Hematopoietic multipotent progenitor cell (in vitro differentiated cells): ENCODE measurements around the gene POPDC2. TPM values are rescaled to one million over a fixed set of nuclear protein-coding genes. Genes with fewer than 3 reads are reported as not detected.

ENCODE experiments used
- DNase-seq, 3 donors: peaks; one replicate each; pipeline ENCODE4 v3.0.0-alpha.2; 2011 to 2015; ENCODE audit warnings: low read depth in 2 of 3, low spot score in 2 of 3
- total RNA-seq: library from RNA; depleted of rRNA; stranded (reverse); fragments of >200 nt; gene quantifications from one replicate; pipeline ENCODE4 v1.2.3, GENCODE V29; 2012

The POPDC2 gene
- total RNA-seq, 1 donor = 0.54 TPM

DNA sequence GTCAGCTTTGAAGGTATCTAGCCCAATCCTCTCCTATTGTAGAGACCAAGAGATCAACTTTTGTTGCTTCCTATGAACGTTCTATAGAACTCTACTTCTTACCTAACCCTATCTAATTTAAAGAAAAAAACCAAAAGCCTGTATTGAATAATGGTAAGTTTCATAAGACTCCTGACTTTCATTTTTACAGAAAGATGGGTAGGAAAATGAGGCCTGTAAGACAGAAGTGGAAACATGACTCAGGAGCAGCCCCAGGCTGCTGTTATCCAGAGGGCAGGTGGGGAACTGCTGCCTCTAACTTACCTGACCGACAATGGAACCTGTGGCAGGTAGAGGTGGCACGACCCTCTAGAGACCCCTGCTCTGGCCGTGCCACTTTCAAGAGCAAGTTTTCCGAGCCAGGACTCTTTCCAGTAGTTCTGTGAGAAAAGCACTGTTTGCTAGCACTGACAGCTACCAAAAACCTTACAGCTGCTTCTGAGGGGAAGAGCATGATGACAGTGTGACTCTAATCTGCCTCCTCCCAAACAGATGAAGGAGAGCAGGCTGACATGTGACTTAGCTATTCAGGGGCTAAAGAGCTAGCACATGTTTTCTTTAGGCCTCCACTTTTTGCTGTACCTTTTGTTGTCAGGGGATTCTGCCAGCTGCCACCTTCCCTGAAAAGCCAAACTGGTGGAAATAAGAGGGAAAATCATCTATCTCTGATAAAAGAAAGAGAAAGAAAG, 17.5 kb downstream of the POPDC2 start:
- no peak for DNase-seq

DNA sequence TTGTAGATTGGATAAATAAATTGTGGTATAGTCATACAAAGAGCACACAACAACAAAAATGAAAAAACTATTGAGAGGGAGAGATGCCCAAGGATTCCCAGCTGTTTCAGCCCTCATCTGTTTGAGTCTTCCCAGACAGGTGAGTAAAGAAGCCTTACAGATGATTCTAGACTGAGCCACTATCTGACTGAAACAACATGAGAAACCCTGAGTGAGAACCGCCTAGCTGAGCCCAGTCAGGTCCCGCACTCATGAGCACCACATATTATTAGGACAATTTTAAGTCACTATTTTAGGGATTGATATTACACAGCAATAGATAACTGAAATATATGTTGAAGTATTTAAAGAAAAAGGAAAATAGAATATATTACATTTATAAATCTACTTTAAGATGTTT, 19.0 kb downstream of the POPDC2 start:
- DNase-seq = no peak

GRCh38 chr3:119639494-119640350, 20.7 kb downstream of the POPDC2 start:
- no peak for DNase-seq

DNA sequence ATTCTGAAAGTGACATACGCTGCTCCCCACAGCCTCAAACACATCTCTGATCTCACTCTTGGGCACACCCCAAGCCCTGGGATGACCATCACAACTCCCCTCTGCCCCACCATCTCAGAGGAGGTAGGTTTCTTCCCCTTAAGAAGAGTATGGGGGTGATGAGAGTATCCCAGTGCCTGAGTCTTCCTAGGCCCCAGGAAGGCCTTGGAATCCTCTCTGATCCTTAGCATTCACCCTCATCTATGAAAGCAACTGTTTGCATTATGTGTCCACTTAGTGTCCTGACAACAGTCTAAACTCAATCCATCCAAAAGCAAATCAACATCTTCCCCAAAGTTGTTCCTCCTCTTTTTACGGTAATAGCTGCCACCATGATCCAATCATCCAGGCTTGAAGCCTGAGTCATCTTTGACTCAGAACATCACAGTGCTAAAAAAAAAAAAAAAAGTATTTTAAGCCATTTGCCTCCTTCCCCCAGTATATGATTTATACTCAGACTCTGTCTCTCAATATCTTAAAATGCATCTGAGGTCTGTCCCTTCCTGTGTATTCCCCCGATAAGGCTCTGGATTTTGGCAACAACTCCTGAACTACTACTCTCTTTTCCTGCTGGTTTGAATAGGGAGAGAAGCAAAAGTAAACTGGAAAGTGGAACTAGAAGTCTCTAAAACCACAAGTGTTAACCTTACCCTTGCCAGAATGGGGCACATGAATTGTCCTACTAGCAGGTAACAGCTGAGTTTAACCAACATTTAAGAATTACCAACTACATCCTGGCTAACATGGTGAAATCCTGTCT, 22.5 kb downstream of the POPDC2 start:
- peak in 2 of 3 donors; percentile 57 to 73 for DNase-seq

DNA sequence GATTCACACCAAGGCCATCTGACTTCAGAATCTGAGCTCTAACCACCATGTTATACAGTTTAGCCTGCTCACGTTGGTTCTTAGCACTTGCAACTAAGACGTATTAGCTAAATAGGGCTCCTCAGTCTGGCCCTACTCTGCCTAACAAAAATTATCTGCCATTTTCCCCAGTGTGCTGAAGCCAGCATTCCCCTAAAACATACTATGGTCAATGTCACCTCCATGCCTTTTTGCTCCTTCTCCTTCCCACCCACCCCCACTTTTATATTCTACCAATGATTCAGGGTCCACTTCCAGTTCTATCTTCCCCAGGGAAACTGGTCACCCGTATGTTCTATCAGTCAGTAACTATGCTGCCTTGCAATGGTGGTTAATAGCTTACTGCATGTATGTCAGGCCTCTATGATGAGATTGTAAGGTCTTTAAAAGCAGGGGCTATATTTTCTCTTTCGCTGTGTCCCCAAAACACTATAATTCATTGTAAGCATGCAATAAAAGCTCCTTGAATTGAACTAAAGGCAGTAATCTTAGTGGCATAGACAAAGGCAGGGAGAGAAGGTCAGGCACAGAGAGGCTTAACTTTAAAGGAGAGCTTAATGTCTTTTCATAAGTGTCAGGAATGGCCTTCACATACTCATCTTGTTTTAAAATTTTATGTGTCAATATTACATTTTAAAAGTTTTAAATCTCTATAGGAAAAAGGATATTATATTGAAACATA, 23.3 kb downstream of the POPDC2 start:
- no peak for DNase-seq

DNA sequence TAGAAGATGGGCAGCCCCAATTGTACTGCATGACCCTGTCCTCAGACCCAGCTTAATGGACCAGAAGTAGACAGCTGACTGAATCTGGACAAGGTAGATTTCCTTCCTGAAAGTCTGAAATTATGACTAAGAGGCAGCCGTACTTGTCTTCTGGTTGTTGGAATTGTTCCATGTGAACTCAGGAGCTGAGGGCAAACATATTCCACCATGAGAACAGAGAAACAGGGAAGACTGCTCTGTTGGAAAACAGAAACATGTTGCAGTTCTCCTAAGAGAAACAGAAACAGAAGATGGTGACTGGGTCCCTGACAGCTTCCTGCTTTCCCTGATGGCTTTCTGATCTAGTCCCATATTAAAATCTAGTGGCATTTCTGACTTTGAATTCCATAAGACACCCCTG, 24.1 kb downstream of the POPDC2 start:
- no peak for DNase-seq

DNA sequence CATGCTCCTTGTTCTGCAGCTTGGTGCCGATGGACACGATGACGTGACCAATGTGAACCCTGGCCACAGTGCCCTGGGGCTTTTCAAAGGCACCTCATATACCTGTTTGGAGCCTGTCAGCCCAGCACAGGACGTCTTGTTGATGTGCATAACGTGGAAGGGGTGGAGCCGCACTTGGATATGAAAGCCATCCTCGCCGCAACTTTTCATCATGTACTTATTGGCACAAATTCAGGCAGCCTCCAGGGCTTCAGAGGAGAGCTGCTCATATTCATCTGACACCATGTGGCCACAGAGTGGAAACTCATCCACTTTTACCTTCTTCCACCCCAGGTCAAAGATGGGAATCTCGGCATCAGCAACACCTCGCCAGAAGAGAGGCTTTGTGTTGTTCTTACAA, 24.7 kb downstream of the POPDC2 start:
- no peak for DNase-seq

- DNase-seq = no peak
These were observed 27.6 kb downstream of the POPDC2 start for GRCh38 chr3:119632829-119633228.

- DNase-seq = no peak
These were observed 28.2 kb downstream of the POPDC2 start for GRCh38 chr3:119632216-119632615.

- no peak for DNase-seq
These were observed 28.9 kb downstream of the POPDC2 start for GRCh38 chr3:119631516-119631915.

DNA sequence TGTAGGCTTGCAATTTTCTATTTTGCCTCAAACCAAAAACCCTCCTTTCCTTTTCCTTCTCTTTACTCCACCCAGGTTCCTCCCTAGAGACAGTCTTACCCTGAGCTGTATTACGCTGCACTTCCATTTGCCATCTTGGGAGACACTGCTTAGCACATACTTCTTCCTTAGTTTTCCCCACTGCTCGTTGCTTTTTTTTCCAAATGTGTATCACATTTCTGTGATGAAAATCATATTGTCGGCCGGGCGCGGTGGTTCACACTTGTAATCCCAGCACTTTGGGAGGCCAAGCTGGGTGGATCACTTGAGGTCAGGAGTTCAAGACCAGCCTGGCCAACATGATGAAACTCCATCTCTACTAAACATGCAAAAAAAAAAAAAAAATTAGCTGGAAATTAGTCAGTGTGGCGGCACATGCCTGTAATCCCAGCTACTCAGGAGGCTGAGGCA, 29.5 kb downstream of the POPDC2 start:
- no peak for DNase-seq

GRCh38 chr3:119630128-119630879, 30.1 kb downstream of the POPDC2 start:
- peak in 1 of 3 donors; percentile 34 for DNase-seq

- DNase-seq = no peak
These were observed 31.5 kb downstream of the POPDC2 start for GRCh38 chr3:119628816-119629445.

DNA sequence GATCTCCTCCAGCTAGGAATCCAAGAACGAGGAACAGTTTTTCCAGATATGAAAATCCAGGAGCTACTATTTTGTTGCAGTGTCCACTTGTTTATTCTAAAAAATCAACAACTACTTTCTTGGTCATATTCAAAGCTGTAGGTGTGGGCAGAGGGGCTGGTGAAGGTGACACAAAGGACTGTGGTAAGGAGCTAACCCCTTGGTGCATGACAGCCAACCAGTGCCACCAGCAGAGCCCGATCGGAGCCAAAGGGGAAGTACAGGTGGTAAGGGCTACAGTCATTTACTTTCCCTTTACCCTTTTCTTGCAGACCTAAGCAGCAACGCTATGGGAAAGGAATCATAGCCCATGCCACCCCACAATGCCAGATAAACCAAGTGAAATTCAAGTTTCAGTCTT, 32.0 kb downstream of the POPDC2 start:
- DNase-seq = peak in 1 of 3 donors; percentile 46

DNA sequence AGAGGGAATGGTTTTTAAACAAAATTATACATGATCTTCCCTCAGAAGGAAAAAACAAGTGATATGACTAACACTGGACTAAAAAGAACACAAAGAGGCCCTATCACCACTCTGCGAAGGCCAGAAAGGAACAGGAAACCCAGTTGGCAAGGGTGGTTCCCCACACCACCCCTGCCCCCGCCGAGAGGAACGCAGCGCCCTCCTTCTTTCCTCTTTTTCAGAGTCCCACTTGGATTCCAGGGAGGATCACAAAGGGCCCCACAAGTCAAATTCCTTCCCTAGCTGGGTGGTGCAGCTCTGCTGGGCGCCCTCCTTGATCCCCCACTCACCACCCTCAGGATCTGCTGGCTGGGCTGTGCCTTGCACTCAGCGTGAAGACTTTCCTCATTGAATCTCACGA, 32.9 kb downstream of the POPDC2 start:
- DNase-seq = peak in 1 of 3 donors; percentile 23

DNA sequence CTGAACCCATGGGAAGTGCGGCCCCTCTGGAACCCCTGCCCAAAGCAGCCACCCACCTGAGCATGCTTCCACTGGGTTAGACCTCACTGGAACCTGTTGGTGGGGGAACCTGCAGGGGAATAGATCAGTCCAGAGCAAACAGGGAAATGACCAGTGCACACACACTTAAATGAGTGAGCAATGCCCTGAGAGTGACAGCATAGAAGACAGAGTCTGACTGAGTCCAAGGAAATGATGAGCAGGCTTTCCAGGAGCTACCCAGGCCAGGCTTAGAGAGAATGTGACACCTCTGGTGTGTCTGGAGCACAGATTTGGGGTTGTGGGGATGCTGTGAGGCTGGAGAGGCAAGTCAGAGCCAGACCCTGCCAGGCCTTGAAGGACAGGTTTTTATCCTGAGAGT, 34.2 kb downstream of the POPDC2 start:
- DNase-seq = no peak

DNA sequence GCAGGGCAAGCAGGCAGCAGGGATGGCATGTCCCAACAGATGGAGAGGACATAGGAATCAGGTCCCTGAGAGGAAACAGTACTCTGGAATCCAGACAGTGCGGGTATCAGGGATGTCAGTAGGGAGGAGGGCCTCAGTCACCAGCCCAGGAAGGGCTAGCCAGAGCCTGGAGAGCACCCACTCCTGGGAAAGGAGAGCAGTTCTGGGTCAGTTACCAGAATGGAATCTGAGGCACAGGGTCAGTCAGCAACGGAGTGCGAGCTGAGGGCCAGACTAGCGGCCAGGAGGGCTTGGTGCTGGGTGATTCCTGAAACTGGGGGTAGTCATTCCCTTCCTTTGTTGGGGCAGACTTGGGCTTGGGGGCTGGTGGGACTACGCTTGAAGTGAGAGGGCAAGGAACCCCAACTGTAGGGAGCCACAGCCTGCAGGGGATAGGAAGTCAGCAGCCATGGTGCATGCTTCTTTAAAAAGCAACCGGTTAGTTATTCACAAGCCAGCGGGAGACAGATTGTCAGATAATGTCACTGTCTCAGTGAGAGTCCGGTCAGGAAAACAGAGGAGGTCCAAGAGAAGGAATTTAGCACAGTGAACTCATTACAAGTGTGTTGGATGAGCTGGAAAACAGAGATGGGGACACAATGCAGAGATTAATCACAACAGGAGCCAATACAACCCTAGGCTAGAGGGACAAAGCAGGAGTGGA, 34.8 kb downstream of the POPDC2 start:
- no peak for DNase-seq

GRCh38 chr3:119624002-119624720, 36.2 kb downstream of the POPDC2 start:
- no peak for DNase-seq
